Astrocyte of the hippocampus (primary cell): Measurements from ENCODE around the gene ANKMY1.

Experiments used
- DNase-seq: peaks from one replicate; pipeline ENCODE4 v3.0.0; 2011; ENCODE audit warnings: low read depth, low spot score

ANKMY1 gene

GRCh38 chr2:240579771-240580614 is 22.2 kb upstream of the ANKMY1 start:
- DNase-seq = peak; percentile 87

GRCh38 chr2:240579071-240579762 is 21.4 kb upstream of the ANKMY1 start:
- DNase-seq = no peak

- DNase-seq = no peak
Observed at GRCh38 chr2:240578488-240578887, 20.7 kb upstream of the ANKMY1 start.

- no peak for DNase-seq
Observed at GRCh38 chr2:240578110-240578450, 20.3 kb upstream of the ANKMY1 start.

GRCh38 chr2:240577281-240578109 is 19.7 kb upstream of the ANKMY1 start:
- DNase-seq = no peak

- DNase-seq = no peak
Observed at GRCh38 chr2:240576436-240577205, 18.8 kb upstream of the ANKMY1 start.

GRCh38 chr2:240576036-240576435 is 18.2 kb upstream of the ANKMY1 start:
- DNase-seq = no peak

GRCh38 chr2:240575101-240575965 is 17.5 kb upstream of the ANKMY1 start:
- DNase-seq = no peak

GRCh38 chr2:240574386-240575100 is 16.8 kb upstream of the ANKMY1 start:
- DNase-seq = no peak

- DNase-seq = no peak
Observed at GRCh38 chr2:240573516-240574385, 16.0 kb upstream of the ANKMY1 start.

GRCh38 chr2:240573071-240573515 is 15.3 kb upstream of the ANKMY1 start:
- DNase-seq = no peak

- no peak for DNase-seq
Observed at GRCh38 chr2:240572141-240573031, 14.6 kb upstream of the ANKMY1 start.

GRCh38 chr2:240571314-240571973 is 13.7 kb upstream of the ANKMY1 start:
- no peak for DNase-seq

GRCh38 chr2:240570531-240571313 is 12.9 kb upstream of the ANKMY1 start:
- no peak for DNase-seq

GRCh38 chr2:240569998-240570530 is 12.3 kb upstream of the ANKMY1 start:
- DNase-seq = no peak

GRCh38 chr2:240569523-240569997 is 11.8 kb upstream of the ANKMY1 start:
- DNase-seq = no peak
